Pancreas (tissue), 10 donors: ENCODE results near the gene CD200. TPM values are rescaled to one million over a fixed set of nuclear protein-coding genes. Genes with fewer than 3 reads are reported as not detected.
A peak's percentile ranks its signal among the peaks of the same experiment; 100 is the strongest.

ENCODE experiments used
- ATAC-seq, 4 donors: fragments of 200-7000 bp; cut with Tn5 transposase; one replicate each; pipeline versions ENCODE4 v1.8.0 to v1.9.1; 2020; ENCODE audit warnings: mild to moderate bottlenecking in 4 of 4, moderate library complexity in 4 of 4
- DNase-seq, 6 donors: peaks; one replicate each; pipeline ENCODE4 v3.0.0-alpha.2; 2020
- FAIRE-seq: peaks from 2 replicates; lab custom pipeline; 2012; peaks lifted over from hg19 to GRCh38; lab: Jason Lieb, UNC
- H3K27ac ChIP-seq, 4 donors: fragments of 200-600 bp; sonication (generic); 1 replicate in 3 of 4; 2 replicates in 1 of 4; pipeline versions ENCODE4 v1.5.0 to v1.8.0; 2020
- H3K27me3 ChIP-seq, 4 donors: fragments of 200-600 bp; one replicate each; pipeline ENCODE4 v1.8.0; 2021
- H3K36me3 ChIP-seq, 3 donors: fragments of 200-600 bp; sonication (generic) in 1 of 3; one replicate each; pipeline versions ENCODE4 v1.5.0 to v1.8.0; 2020 to 2021
- H3K4me1 ChIP-seq, 3 donors: fragments of 200-600 bp; one replicate each; pipeline ENCODE4 v1.8.0; 2021
- H3K4me3 ChIP-seq, 4 donors: fragments of 200-600 bp; sonication (generic) in 2 of 4; one replicate each; pipeline versions ENCODE4 v1.5.0 to v1.8.0; 2020 to 2021
- H3K9me3 ChIP-seq, 4 donors: fragments of 200-600 bp; one replicate each; pipeline ENCODE4 v1.8.0; 2021
- CTCF ChIP-seq, 4 donors: fragments of 200-600 bp; sonication (generic) in 3 of 4; IDR thresholded peaks; one replicate each; pipeline versions ENCODE4 v1.5.0 to v1.8.0; 2021; ENCODE audit warnings: antibody characterized with exemption in 4 of 4
- WGBS, 2 donors: extraction: QIAGEN DNeasy Blood & Tissue Kit; methylation state at CpG; one replicate each; pipeline ENCODE4 v1.1.7; 2013; 5-methylcytosine and 5-hydroxymethylcytosine counted together
- intact Hi-C, 3 donors: fragments of 100-400 bp; cut with DNase I; formaldehyde crosslinking; loops; one replicate each; pipeline versions ENCODE4 v1.11.1 to v1.14.2; 2022
- polyA plus RNA-seq, 2 donors: library from polyadenylated mRNA; stranded (reverse); fragments of 200-250 nt; gene quantifications; one replicate each; pipeline ENCODE4 v1.2.3, GENCODE V29; 2013
- total RNA-seq, 6 donors: library from RNA; stranded (reverse); fragmentation: NEBNext Ultra II Directional in 4 of 6; extraction: Animal tissue kit (Norgen Biotek cat#: 25700) in 4 of 6; gene quantifications; one replicate each; pipeline versions ENCODE4 v1.2.1 to v1.2.4, GENCODE V29; 2021 to 2023
- donor health status: healthy with polysubstance abuse.
- donor health status: DM: no; HTN: no; CAD: no; lungs with moderate emphysema.
- donor health status: DM: no; HTN: no; CAD: no.
- donor health status: control.
- donor health status: control.
- donor health status: Bipolar disorder and iron deficiency.
- donor health status: DM: yes; HTN: yes; CAD: no.
- donor health status: DM: no; HTN: no; CAD: no.
- donor health status: DM: no; HTN: no; CAD: no.
- donor health status: DM: yes; HTN: yes; CAD: no.

Gene CD200
- total and polyA plus RNA-seq, 8 donors, result 1.1 to 22.2 (median 3.0) TPM

- no peak overlapping the region for H3K27ac ChIP-seq
- WGBS, 2 donors, result 29 to 33% methylated on average over 4 of the region's 4 CpGs
- no peak overlapping the region for H3K4me3 ChIP-seq
Measured at GRCh38 chr3:112409041-112409440, 76.1 kb downstream of the CD200 start.

GRCh38 chr3:112411425-112411824 is 78.5 kb downstream of the CD200 start:
- intact Hi-C loops, result no loop called here
- TF ChIP-seq CTCF (IDR thresholded peaks at IDR 0.05), result no peak
- 62 to 65% methylated on average over 3 of the region's 3 CpGs for WGBS, 2 donors
- no peaks in the 10 kb centered on the region for H3K27me3 ChIP-seq
- H3K4me1 ChIP-seq, result no peaks in the 10 kb centered on the region
- FAIRE-seq (no peak), DNase-seq (no peak), ATAC-seq (no peak)
- H3K27ac ChIP-seq, result no peak overlapping the region
- H3K9me3 ChIP-seq, result no peaks in the 10 kb centered on the region
- H3K4me3 ChIP-seq, result no peak overlapping the region
- no peaks in the 10 kb centered on the region for H3K36me3 ChIP-seq

More at GRCh38 chr3:112409041-112409440, 76.1 kb downstream of the CD200 start:
- H3K4me1 ChIP-seq, result no peaks in the 10 kb centered on the region
- H3K36me3 ChIP-seq, result no peaks in the 10 kb centered on the region
- H3K27me3 ChIP-seq, result no peaks in the 10 kb centered on the region
- TF ChIP-seq CTCF (IDR thresholded peaks at IDR 0.05), result no peak
- intact Hi-C loops, result no loop called here
- ATAC-seq, result no peak
- no peaks in the 10 kb centered on the region for H3K9me3 ChIP-seq
- peak; percentile 54 for FAIRE-seq
- DNase-seq, result no peak

Other genes starting within 250 kb of the CD200 start
- 10 to 100 TPM; 16.1 to 51.7 (median 24.9) TPM for gene C3orf52, start 246.8 kb upstream of the CD200 start, total RNA-seq
- gene C3orf52, start 246.8 kb upstream of the CD200 start, polyA plus RNA-seq, result 10 to 100 TPM in 1 of 2 donors, 1 to 10 TPM in 1; 9.7 to 11.2 TPM
- under 1 TPM in 2 of 6 donors, not detected in 4; 0.25 to 0.28 TPM for gene GCSAM, start 199.9 kb upstream of the CD200 start, total RNA-seq
- under 1 TPM in 1 of 2 donors, not detected in 1; 0.07 TPM for gene GCSAM, start 199.9 kb upstream of the CD200 start, polyA plus RNA-seq
- gene SLC9C1, start 38.9 kb upstream of the CD200 start, total RNA-seq, result under 1 TPM in 1 of 6 donors, not detected in 5; 0.66 TPM
- under 1 TPM in 1 of 2 donors, not detected in 1; 0.07 TPM for gene SLC9C1, start 38.9 kb upstream of the CD200 start, polyA plus RNA-seq
- under 1 TPM in 4 of 6 donors, not detected in 2; 0.06 to 0.72 (median 0.20) TPM for gene BTLA, start 166.3 kb downstream of the CD200 start, total RNA-seq
- gene BTLA, start 166.3 kb downstream of the CD200 start, polyA plus RNA-seq, result not detected
- 10 to 100 TPM; 24.9 to 34.2 (median 25.5) TPM for gene ATG3, start 228.8 kb downstream of the CD200 start, total RNA-seq
- gene ATG3, start 228.8 kb downstream of the CD200 start, polyA plus RNA-seq, result 10 to 100 TPM; 10.9 to 23.3 TPM
- 10 to 100 TPM in 4 of 6 donors, 1 to 10 TPM in 2; 8.9 to 16.9 (median 12.4) TPM for gene SLC35A5, start 228.9 kb downstream of the CD200 start, total RNA-seq
- 10 to 100 TPM in 1 of 2 donors, 1 to 10 TPM in 1; 3.0 to 13.0 TPM for gene SLC35A5, start 228.9 kb downstream of the CD200 start, polyA plus RNA-seq